ENCODE measurements around the gene NUP214. TPM values are rescaled to one million over a fixed set of nuclear protein-coding genes. Genes with fewer than 3 reads are reported as not detected.

The NUP214 gene
- total RNA-seq, 4 donors from 2014 or later = 25.8 to 68.2 (median 36.9) TPM

GRCh38 chr9:131119600-131119999 lies 5.8 kb upstream of the NUP214 start:
- no peak overlapping the region for H3K4me3 ChIP-seq
- TF ChIP-seq POLR2A (IDR thresholded peaks at IDR 0.05) (no peak), POLR2AphosphoS5 (IDR thresholded peaks at IDR 0.05) (no peak), EP300 (IDR thresholded peaks at IDR 0.05) (no peak), CTCF (IDR thresholded peaks at IDR 0.05) (no peak)
- 80 to 100% methylated on average over 1 to 2 of the region's 8 CpGs for WGBS, 2 donors (ENCODE audit: low coverage in 1 of 2)
- no peaks in the 10 kb centered on the region for H3K9me3 ChIP-seq
- H3K36me3 ChIP-seq = peaks cover 0 to 12% of the 10 kb centered on the region in 2 donors
- no peak overlapping the region for H3K27ac ChIP-seq
- peaks cover 13% of the 10 kb centered on the region for H3K27me3 ChIP-seq
- ATAC-seq = no peak
- H3K4me1 ChIP-seq = peaks cover 0 to 3% (median 2%) of the 10 kb centered on the region in 3 donors

- no peak for ATAC-seq
Observed at GRCh38 chr9:131120620-131121228, 4.7 kb upstream of the NUP214 start.

GRCh38 chr9:131121346-131121745 lies 4.0 kb upstream of the NUP214 start:
- H3K9me3 ChIP-seq = no peaks in the 10 kb centered on the region
- 40 to 100% methylated on average over 1 to 2 of the region's 2 CpGs for WGBS, 2 donors (ENCODE audit: low coverage in 1 of 2)
- H3K4me3 ChIP-seq = no peak overlapping the region
- TF ChIP-seq POLR2AphosphoS5 (IDR thresholded peaks at IDR 0.05) (no peak), POLR2A (IDR thresholded peaks at IDR 0.05) (no peak)
- H3K27me3 ChIP-seq = peaks cover 13% of the 10 kb centered on the region
- H3K27ac ChIP-seq = no peak overlapping the region
- peaks cover 0 to 12% of the 10 kb centered on the region in 2 donors for H3K36me3 ChIP-seq
- H3K4me1 ChIP-seq = peaks cover 0 to 12% (median 5%) of the 10 kb centered on the region in 3 donors
- no peak for ATAC-seq

More at GRCh38 chr9:131120620-131121228, 4.7 kb upstream of the NUP214 start:
- WGBS, 2 donors (ENCODE audit: low coverage in 1 of 2) = 90 to 100% methylated on average over 3 of the region's 7 CpGs
- TF ChIP-seq POLR2A (IDR thresholded peaks at IDR 0.05) = no peak
- TF ChIP-seq EP300 (IDR thresholded peaks at IDR 0.05) = no peak
- no peak for TF ChIP-seq CTCF (IDR thresholded peaks at IDR 0.05)
- TF ChIP-seq POLR2AphosphoS5 (IDR thresholded peaks at IDR 0.05) = no peak
- Histone ChIP-seq H3K9me3 (no peaks in the 10 kb centered on the region), H3K4me3 (no peak overlapping the region), H3K4me1 (peaks cover 0 to 6% (median 3%) of the 10 kb centered on the region in 3 donors), H3K27me3 (peaks cover 13% of the 10 kb centered on the region), H3K36me3 (peaks cover 0 to 12% of the 10 kb centered on the region in 2 donors), H3K27ac (no peak overlapping the region)

- Histone ChIP-seq H3K27me3 (peaks cover 10% of the 10 kb centered on the region), H3K4me3 (no peak overlapping the region), H3K27ac (no peak overlapping the region), H3K4me1 (peaks cover 0 to 20% (median 13%) of the 10 kb centered on the region in 3 donors), H3K9me3 (no peaks in the 10 kb centered on the region), H3K36me3 (peaks cover 0 to 17% of the 10 kb centered on the region in 2 donors)
- 75% methylated on average over 2 of the region's 2 CpGs; no CpG with 5 or more reads in 1 of the 2 donors for whole genome bisulfite sequencing, 2 donors (ENCODE audit: low coverage in 1 of 2)
- no peak for TF ChIP-seq POLR2AphosphoS5 (IDR thresholded peaks at IDR 0.05)
- ATAC-seq = no peak
Observed at GRCh38 chr9:131122158-131122557, 3.2 kb upstream of the NUP214 start.

GRCh38 chr9:131125038-131125287 lies 423 bp upstream of the NUP214 start:
- Histone ChIP-seq H3K27ac (peak overlapping the region; percentile 66 to 91 (median 87)), H3K27me3 (no peaks in the 10 kb centered on the region), H3K4me3 (peak overlapping the region; percentile 64 to 76), H3K9me3 (no peaks in the 10 kb centered on the region), H3K36me3 (peaks cover 0 to 45% of the 10 kb centered on the region in 2 donors), H3K4me1 (peaks cover 0 to 27% (median 13%) of the 10 kb centered on the region in 3 donors)
- ATAC-seq = no peak
- 0 to 4% methylated on average over 5 to 6 of the region's 7 CpGs for WGBS, 2 donors (ENCODE audit: low coverage in 1 of 2)
- TF ChIP-seq EP300 (IDR thresholded peaks at IDR 0.05) (no peak), POLR2AphosphoS5 (IDR thresholded peaks at IDR 0.05) (no peak), POLR2A (IDR thresholded peaks at IDR 0.05) (no peak)

GRCh38 chr9:131126059-131126426 lies 657 bp downstream of the NUP214 start:
- ATAC-seq = no peak
- Histone ChIP-seq H3K27ac (peak overlapping the region; percentile 67 to 91 (median 87)), H3K36me3 (peaks cover 0 to 49% of the 10 kb centered on the region in 2 donors), H3K4me3 (peak overlapping the region; percentile 64 to 76), H3K4me1 (peaks cover 0 to 27% (median 13%) of the 10 kb centered on the region in 3 donors), H3K9me3 (no peaks in the 10 kb centered on the region), H3K27me3 (no peaks in the 10 kb centered on the region)
- no peak for TF ChIP-seq CTCF (IDR thresholded peaks at IDR 0.05)
- TF ChIP-seq POLR2A (IDR thresholded peaks at IDR 0.05) = no peak
- TF ChIP-seq POLR2AphosphoS5 (IDR thresholded peaks at IDR 0.05) = no peak
- TF ChIP-seq EP300 (IDR thresholded peaks at IDR 0.05) = no peak
- WGBS, 2 donors (ENCODE audit: low coverage in 1 of 2) = 0% methylated on average over 2 to 6 of the region's 11 CpGs

Data from gastroesophageal sphincter (tissue), 4 donors.